Lower leg skin (tissue), 4 donors: ENCODE data around the gene RGS7. TPM values are rescaled to one million over a fixed set of nuclear protein-coding genes. Genes with fewer than 3 reads are reported as not detected.

Experiments used
- DNase-seq, 2 donors: peaks; one replicate each; pipeline ENCODE4 v3.0.0-alpha.2; 2019; ENCODE audit warnings: low spot score in 2 of 2
- H3K4me3 ChIP-seq: fragments of 200-600 bp; sonication (generic); 2 replicates; pipeline ENCODE4 v1.5.1; 2017; ENCODE audit warnings: mild to moderate bottlenecking, low read depth; ENCODE audit not compliant: poor library complexity, severe bottlenecking
- POLR2A ChIP-seq, 2 donors: fragments of 450-650 bp; IDR thresholded peaks; one replicate each; pipeline ENCODE4 v1.6.1; 2016 to 2017; ENCODE audit warnings: antibody characterized with exemption in 2 of 2, mild to moderate bottlenecking in 1 of 2, moderate library complexity in 1 of 2
- WGBS, 2 donors: methylation state at CpG; one replicate each; pipeline ENCODE4 v1.1.5; 2018; 5-methylcytosine and 5-hydroxymethylcytosine counted together
- intact Hi-C: fragments of 100-400 bp; cut with DNase I; formaldehyde crosslinking; loops from one replicate; pipeline ENCODE4 v1.15.0; 2023; ENCODE audit warnings: low total_unique reads
- total RNA-seq, 4 donors: library from RNA; depleted of rRNA; stranded (reverse); fragments of >200 nt; gene quantifications; one replicate each; pipeline ENCODE4 v1.1.0, GENCODE V29; 2016
- TF ChIP-seq, protein P1 (sequence below), 3 donors: fragments of 450-650 bp; IDR thresholded peaks; one replicate each; pipeline ENCODE4 v1.5.1; 2016; ENCODE audit warnings: antibody characterized with exemption in 3 of 3, mild to moderate bottlenecking in 3 of 3, moderate library complexity in 2 of 3

RGS7 gene
- total RNA-seq: not detected

GRCh38 chr1:241356519-241357365 lies at the start of gene RGS7:
Gene RGS7, minus strand, starts transcription at chr1:241357205.
- DNase-seq: no peak
- H3K4me3 ChIP-seq: peak within 1 kb of the TSS; percentile 10
- intact Hi-C loops: no loop called here
- WGBS, 2 donors: 1% methylated on average over 36 to 58 of the region's 105 CpGs
- TF ChIP-seq, protein P1, sequence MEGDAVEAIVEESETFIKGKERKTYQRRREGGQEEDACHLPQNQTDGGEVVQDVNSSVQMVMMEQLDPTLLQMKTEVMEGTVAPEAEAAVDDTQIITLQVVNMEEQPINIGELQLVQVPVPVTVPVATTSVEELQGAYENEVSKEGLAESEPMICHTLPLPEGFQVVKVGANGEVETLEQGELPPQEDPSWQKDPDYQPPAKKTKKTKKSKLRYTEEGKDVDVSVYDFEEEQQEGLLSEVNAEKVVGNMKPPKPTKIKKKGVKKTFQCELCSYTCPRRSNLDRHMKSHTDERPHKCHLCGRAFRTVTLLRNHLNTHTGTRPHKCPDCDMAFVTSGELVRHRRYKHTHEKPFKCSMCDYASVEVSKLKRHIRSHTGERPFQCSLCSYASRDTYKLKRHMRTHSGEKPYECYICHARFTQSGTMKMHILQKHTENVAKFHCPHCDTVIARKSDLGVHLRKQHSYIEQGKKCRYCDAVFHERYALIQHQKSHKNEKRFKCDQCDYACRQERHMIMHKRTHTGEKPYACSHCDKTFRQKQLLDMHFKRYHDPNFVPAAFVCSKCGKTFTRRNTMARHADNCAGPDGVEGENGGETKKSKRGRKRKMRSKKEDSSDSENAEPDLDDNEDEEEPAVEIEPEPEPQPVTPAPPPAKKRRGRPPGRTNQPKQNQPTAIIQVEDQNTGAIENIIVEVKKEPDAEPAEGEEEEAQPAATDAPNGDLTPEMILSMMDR (IDR thresholded peaks at IDR 0.05): no peak
- no peak for TF ChIP-seq POLR2A (IDR thresholded peaks at IDR 0.05)

GRCh38 chr1:241406421-241406820 lies 49.4 kb upstream of the RGS7 start:
- DNase-seq: no peak
- intact Hi-C loops: no loop called here
- TF ChIP-seq, protein P1 (IDR thresholded peaks at IDR 0.05): no peak
- no peak for TF ChIP-seq POLR2A (IDR thresholded peaks at IDR 0.05)
- no peak overlapping the region for H3K4me3 ChIP-seq
- WGBS, 2 donors: 88 to 92% methylated on average over 3 of the region's 3 CpGs

- no peak for DNase-seq
- intact Hi-C loops: no loop called here
- no peak overlapping the region for H3K4me3 ChIP-seq
- 77 to 78% methylated on average over 6 of the region's 6 CpGs for WGBS, 2 donors
- TF ChIP-seq, protein P1 (IDR thresholded peaks at IDR 0.05): no peak
- no peak for TF ChIP-seq POLR2A (IDR thresholded peaks at IDR 0.05)
These were observed 44.2 kb upstream of the RGS7 start for GRCh38 chr1:241401156-241401555.

DNA sequence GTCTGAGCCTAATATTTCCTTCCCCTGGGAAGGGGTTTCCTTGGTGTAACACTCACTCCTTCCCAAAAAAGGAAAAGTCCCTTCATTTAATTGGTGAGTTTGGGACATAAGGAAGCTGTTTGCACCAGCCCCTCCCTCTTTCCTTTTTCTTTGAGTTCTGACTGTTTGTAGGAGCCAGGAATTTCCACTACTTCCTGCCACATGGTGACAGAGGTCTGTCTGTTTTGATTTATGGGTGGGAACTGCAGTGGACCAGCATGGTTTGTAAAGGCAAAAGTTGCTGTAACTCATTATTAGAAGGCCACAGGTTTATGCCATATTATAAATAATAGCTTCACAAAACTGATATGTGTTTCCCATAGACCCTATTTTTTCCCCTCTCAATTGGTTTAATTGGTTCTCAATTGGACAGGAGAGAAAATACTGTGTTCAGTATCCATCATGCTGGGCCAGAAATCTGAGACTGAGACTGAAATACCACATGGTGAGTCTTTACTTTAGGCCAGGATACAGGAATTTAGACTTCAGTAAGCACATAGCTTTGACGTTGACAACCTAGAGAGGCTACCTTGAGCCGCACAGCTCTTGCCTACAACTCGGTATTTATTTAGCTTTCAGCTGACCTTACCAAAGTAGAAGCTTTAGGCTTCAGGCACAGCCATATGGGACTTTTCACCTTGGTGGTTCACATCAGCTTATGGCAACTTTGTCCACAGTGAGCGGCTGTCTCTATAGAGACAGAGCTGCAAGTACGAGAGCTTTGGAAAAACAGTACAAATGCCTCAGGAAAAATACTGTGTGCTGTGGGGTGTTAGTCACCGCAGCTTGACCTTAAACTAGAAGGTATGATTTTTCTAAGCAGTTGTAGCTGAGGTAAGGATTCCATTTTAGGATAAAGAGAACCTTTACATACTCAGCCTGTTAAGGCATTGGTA lies 40.0 kb upstream of the RGS7 start:
- no peak for DNase-seq
- intact Hi-C loops: no loop called here
- no peak overlapping the region for H3K4me3 ChIP-seq
- WGBS, 2 donors: 60 to 66% methylated on average over 6 of the region's 6 CpGs
- TF ChIP-seq POLR2A (IDR thresholded peaks at IDR 0.05): no peak
- TF ChIP-seq, protein P1 (IDR thresholded peaks at IDR 0.05): no peak

- 83 to 85% methylated on average over 5 of the region's 5 CpGs for WGBS, 2 donors
- DNase-seq: no peak
- TF ChIP-seq, protein P1 (IDR thresholded peaks at IDR 0.05): no peak
- no peak for TF ChIP-seq POLR2A (IDR thresholded peaks at IDR 0.05)
- intact Hi-C loops: no loop called here
- no peak overlapping the region for H3K4me3 ChIP-seq
These were observed 35.1 kb upstream of the RGS7 start for GRCh38 chr1:241391926-241392710.
